Limb (tissue), 2 donors: ENCODE measurements around the gene MAPK11.
A peak's percentile ranks its signal among the peaks of the same experiment; 100 is the strongest.
"Not testable (repeated sequence)": the region's sequence is repeated elsewhere in the genome, so short reads cannot be mapped to it uniquely, and the experiment has no call there.

Experiments used
- DNase-seq, 2 donors: peaks; one replicate each; pipeline ENCODE4 v3.0.0-alpha.2; 2016; ENCODE audit errors: extremely low spot score in 2 of 2

The MAPK11 gene

GRCh38 chr22:50278956-50279619 lies 8.9 kb upstream of the MAPK11 start:
- DNase-seq = no peak

GRCh38 chr22:50278461-50278860 lies 8.3 kb upstream of the MAPK11 start:
- DNase-seq = no peak

GRCh38 chr22:50277761-50278160 lies 7.6 kb upstream of the MAPK11 start:
- DNase-seq = no peak

- DNase-seq = peak in 1 of 2 donors; percentile 74
These were observed 6.0 kb upstream of the MAPK11 start for GRCh38 chr22:50276143-50276542.

GRCh38 chr22:50275181-50276055 lies 5.2 kb upstream of the MAPK11 start:
- DNase-seq = no peak

- DNase-seq = no peak
These were observed 4.6 kb upstream of the MAPK11 start for GRCh38 chr22:50274771-50275170.

GRCh38 chr22:50274311-50274710 lies 4.1 kb upstream of the MAPK11 start:
- peak in 1 of 2 donors; percentile 69 for DNase-seq

GRCh38 chr22:50273781-50274180 lies 3.6 kb upstream of the MAPK11 start:
- not testable (repeated sequence) for DNase-seq

GRCh38 chr22:50273352-50273751 lies 3.2 kb upstream of the MAPK11 start:
- DNase-seq = not testable (repeated sequence)

GRCh38 chr22:50272044-50272802 lies 2.0 kb upstream of the MAPK11 start:
- DNase-seq = no peak

GRCh38 chr22:50271519-50271970 lies 1.4 kb upstream of the MAPK11 start:
- peak in 1 of 2 donors; percentile 83 for DNase-seq

- DNase-seq = peak in 1 of 2 donors; percentile 80
These were observed 650 bp upstream of the MAPK11 start for GRCh38 chr22:50270666-50271394.

- no peak for DNase-seq
These were observed 609 bp downstream of the MAPK11 start for GRCh38 chr22:50269573-50269969.

GRCh38 chr22:50268655-50269113 lies 1.5 kb downstream of the MAPK11 start:
- peak in 1 of 2 donors; percentile 73 for DNase-seq

- peak in 1 of 2 donors; percentile 89 for DNase-seq
These were observed 2.4 kb downstream of the MAPK11 start for GRCh38 chr22:50267591-50268390.

GRCh38 chr22:50266994-50267393 lies 3.2 kb downstream of the MAPK11 start:
- DNase-seq = no peak

- DNase-seq = no peak
These were observed 5.1 kb downstream of the MAPK11 start for GRCh38 chr22:50264946-50265669.

- no peak for DNase-seq
These were observed 6.0 kb downstream of the MAPK11 start for GRCh38 chr22:50264104-50264745.
